CD8-positive, alpha-beta memory T cell (primary cell): ENCODE results near the gene CFAP100. TPM values are rescaled to one million over a fixed set of nuclear protein-coding genes. Genes with fewer than 3 reads are reported as not detected.

Source experiments
- CTCF ChIA-PET: fragments of 350-600 bp; sonication (Branson Sonifier 250); formaldehyde crosslinking; loops from one replicate; lab custom pipeline; 2021; ENCODE audit warnings: antibody characterized with exemption; lab: Charles Lee
- POLR2A ChIA-PET: fragments of 350-600 bp; sonication (Branson Sonifier 250); formaldehyde crosslinking; loops from one replicate; lab custom pipeline; 2021; ENCODE audit warnings: antibody characterized with exemption; lab: Charles Lee
- DNase-seq, 5 donors: peaks; one replicate each; pipeline versions ENCODE4 v3.0.0 to v3.0.0-alpha.2; 2020 to 2022; ENCODE audit warnings: mixed read lengths in 1 of 5
- H3K27ac ChIP-seq: one replicate; pipeline ENCODE4 v1.7.0; 2013; ENCODE audit warnings: low read depth, mild to moderate bottlenecking, low read length, moderate library complexity
- H3K27me3 ChIP-seq: 2 replicates; pipeline ENCODE4 v1.7.0; 2013; ENCODE audit warnings: low read length, mild to moderate bottlenecking; ENCODE audit not compliant: insufficient read depth, poor library complexity, severe bottlenecking
- H3K36me3 ChIP-seq: 2 replicates; pipeline ENCODE4 v1.7.0; 2013; ENCODE audit warnings: mild to moderate bottlenecking, low read length, moderate library complexity; ENCODE audit not compliant: insufficient read depth
- H3K4me1 ChIP-seq: 2 replicates; pipeline ENCODE4 v1.7.0; 2013; ENCODE audit warnings: mild to moderate bottlenecking, low read length, moderate library complexity; ENCODE audit not compliant: insufficient read depth
- H3K4me3 ChIP-seq: 2 replicates; pipeline ENCODE4 v1.7.0; 2013; ENCODE audit warnings: mild to moderate bottlenecking, low read length
- H3K9me3 ChIP-seq: 2 replicates; pipeline ENCODE4 v1.7.0; 2013; ENCODE audit warnings: mild to moderate bottlenecking, low read length
- H3K27ac Mint-ChIP-seq, 8 donors: one replicate each; pipeline ENCODE4 v1.8.0; 2020 to 2021; ENCODE audit warnings: mixed read lengths in 8 of 8, mild to moderate bottlenecking in 6 of 8, inconsistent platforms in 3 of 8, moderate library complexity in 3 of 8
- H3K27me3 Mint-ChIP-seq, 2 donors: one replicate each; pipeline ENCODE4 v1.8.0; 2020 to 2021; ENCODE audit warnings: mixed read lengths in 2 of 2, mild to moderate bottlenecking in 1 of 2, moderate library complexity in 1 of 2
- H3K36me3 Mint-ChIP-seq, 3 donors: one replicate each; pipeline ENCODE4 v1.8.0; 2020 to 2021; ENCODE audit warnings: mixed read lengths in 3 of 3, inconsistent platforms in 1 of 3, mild to moderate bottlenecking in 1 of 3
- H3K4me1 Mint-ChIP-seq, 3 donors: one replicate each; pipeline ENCODE4 v1.8.0; 2020 to 2021; ENCODE audit warnings: mixed read lengths in 3 of 3, inconsistent platforms in 1 of 3, mild to moderate bottlenecking in 1 of 3
- H3K4me3 Mint-ChIP-seq, 7 donors: one replicate each; pipeline ENCODE4 v1.8.0; 2020 to 2021; ENCODE audit warnings: mixed read lengths in 7 of 7, mild to moderate bottlenecking in 6 of 7, moderate library complexity in 4 of 7, inconsistent platforms in 2 of 7
- H3K9me3 Mint-ChIP-seq, 5 donors: one replicate each; pipeline ENCODE4 v1.8.0; 2020 to 2022; ENCODE audit warnings: mixed read lengths in 5 of 5, mild to moderate bottlenecking in 3 of 5, moderate library complexity in 2 of 5, inconsistent platforms in 1 of 5
- polyA plus RNA-seq: library from polyadenylated mRNA; unstranded; fragments of 300-500 nt; fragmentation: Illumina TruSeq; gene quantifications from one replicate; pipeline ENCODE4 v1.2.3, GENCODE V29; 2021
- total RNA-seq, 2 experiments: library from RNA; stranded (reverse); gene quantifications; one replicate each; pipeline ENCODE4 v1.2.3, GENCODE V29; 2021

Gene CFAP100
- total and polyA plus RNA-seq, 3 experiments from 2014 or later, result not detected

DNA sequence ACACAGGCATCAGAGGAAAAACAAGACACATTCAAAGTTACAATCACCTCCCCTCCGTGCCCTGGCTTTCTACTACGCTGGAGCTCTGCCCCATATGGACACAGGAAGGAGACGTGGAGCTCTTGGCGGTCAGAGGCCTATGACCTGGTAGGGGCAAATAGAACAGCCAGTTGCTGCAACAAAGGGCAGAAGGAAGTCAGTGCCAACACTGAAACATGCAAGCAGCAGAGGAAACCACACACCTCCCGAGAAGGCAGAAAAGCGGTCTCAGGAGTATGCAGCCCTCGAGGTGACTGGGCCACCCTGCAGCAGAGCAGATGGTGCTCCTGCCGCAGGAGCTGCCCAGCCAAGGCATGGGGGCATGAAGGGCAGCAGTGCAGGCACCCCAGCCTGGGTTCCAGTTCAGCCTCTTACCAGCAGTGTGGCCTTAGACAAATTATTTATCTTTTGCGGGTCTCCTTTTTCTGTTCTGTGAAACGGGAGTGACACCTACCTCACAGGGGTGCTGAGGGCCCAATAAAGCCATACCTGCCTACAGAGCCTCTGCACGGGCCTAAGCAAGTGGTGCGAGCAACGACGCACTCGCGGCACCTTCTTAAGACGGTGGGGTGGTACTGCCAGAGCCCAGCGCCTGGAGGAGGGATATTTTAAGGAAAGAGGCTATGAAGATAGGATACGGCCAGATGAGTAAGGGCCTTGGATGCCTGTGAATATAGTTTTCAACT is 72.3 kb downstream of the CFAP100 start:
- CTCF ChIA-PET, result no interaction called here
- Histone ChIP-seq H3K4me3 (no peak overlapping the region), H3K4me1 (peaks cover 9% of the 10 kb centered on the region), H3K9me3 (no peaks in the 10 kb centered on the region), H3K27me3 (no peaks in the 10 kb centered on the region), H3K36me3 (peaks cover 74% of the 10 kb centered on the region), H3K27ac (no peak overlapping the region)
- no peak for DNase-seq
- Mint-ChIP-seq H3K27ac (peak overlapping the region in 3 of 8 donors; percentile 9 to 73 (median 46)), H3K27me3 (peaks cover 0 to 1% of the 10 kb centered on the region in 2 donors), H3K4me3 (no peak overlapping the region), H3K9me3 (no peaks in the 10 kb centered on the region), H3K4me1 (peaks cover 40 to 58% (median 42%) of the 10 kb centered on the region in 3 donors), H3K36me3 (peaks cover 9 to 97% (median 21%) of the 10 kb centered on the region in 3 donors)
- POLR2A ChIA-PET, result no interaction called here

DNA sequence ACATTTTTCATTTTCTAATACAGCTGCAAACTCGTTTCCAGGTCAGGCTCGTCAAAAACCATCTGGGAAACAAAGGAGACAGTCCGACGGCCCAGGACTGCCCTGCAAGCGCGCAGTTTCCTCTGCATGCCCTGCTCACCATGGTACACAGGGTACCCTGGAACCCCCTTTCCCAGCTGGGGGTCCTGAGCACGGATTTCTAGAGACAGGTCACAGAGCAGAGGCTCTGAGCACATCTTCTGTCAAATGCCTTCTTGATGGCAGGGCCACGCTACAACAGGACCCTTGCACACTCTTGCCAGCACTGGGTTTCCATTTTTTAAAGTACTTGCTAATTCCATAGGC is 72.9 kb downstream of the CFAP100 start:
- Mint-ChIP-seq H3K27ac (no peak overlapping the region), H3K9me3 (no peaks in the 10 kb centered on the region), H3K36me3 (peaks cover 9 to 97% (median 21%) of the 10 kb centered on the region in 3 donors), H3K4me1 (peaks cover 46 to 63% (median 47%) of the 10 kb centered on the region in 3 donors), H3K27me3 (peaks cover 0 to 1% of the 10 kb centered on the region in 2 donors), H3K4me3 (no peak overlapping the region)
- peaks cover 15% of the 10 kb centered on the region for H3K4me1 ChIP-seq
- POLR2A ChIA-PET, result no interaction called here
- peaks cover 69% of the 10 kb centered on the region for H3K36me3 ChIP-seq
- no peak for DNase-seq
- no peaks in the 10 kb centered on the region for H3K27me3 ChIP-seq
- H3K9me3 ChIP-seq, result no peaks in the 10 kb centered on the region
- CTCF ChIA-PET, result no interaction called here
- H3K4me3 ChIP-seq, result no peak overlapping the region
- H3K27ac ChIP-seq, result no peak overlapping the region

DNA sequence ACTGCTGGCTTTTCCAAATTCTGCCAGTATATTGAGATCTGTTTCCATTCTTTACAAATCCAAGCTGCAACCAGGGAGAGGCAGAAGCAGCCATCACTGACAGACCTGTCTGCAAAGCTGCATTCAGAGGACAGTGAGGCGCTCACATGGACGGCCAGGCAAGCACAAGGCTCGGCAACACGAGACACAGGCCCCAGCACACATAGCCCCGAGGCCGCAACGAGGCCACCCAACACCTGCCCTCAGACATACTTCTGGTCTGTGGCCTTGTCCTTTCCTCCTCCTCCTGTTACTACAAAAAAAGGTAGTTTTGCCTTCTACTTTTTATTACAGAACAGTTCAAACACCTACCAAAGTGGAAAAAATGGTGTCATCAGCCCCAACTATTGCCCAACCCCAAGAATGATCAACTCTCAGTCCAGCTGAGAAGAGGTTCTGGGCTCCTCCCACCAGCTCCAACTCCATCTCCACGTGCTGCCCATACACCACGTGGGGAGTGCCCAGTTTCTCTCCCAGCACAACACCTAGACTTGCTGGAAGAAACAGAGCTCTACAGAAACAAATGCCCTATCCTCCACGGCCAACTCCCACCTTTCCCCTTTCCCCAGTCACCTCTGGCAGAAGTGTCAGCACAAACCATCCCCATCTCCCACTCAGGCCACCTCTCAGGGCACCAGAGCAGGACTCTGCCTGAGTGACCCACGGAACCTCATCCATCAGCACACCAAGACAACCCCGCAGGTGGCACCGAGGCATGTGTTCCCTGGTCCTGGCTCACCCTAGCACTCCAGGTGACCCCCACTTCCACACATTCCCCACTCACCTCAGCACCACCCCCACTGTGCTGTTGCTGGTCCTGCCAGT is 73.6 kb downstream of the CFAP100 start:
- Histone ChIP-seq H3K36me3 (peaks cover 67% of the 10 kb centered on the region), H3K4me1 (peaks cover 21% of the 10 kb centered on the region), H3K4me3 (no peak overlapping the region), H3K9me3 (no peaks in the 10 kb centered on the region), H3K27me3 (no peaks in the 10 kb centered on the region), H3K27ac (no peak overlapping the region)
- Mint-ChIP-seq H3K4me3 (no peak overlapping the region), H3K4me1 (peaks cover 53 to 70% (median 54%) of the 10 kb centered on the region in 3 donors), H3K27me3 (peaks cover 0 to 1% of the 10 kb centered on the region in 2 donors), H3K36me3 (peaks cover 9 to 98% (median 25%) of the 10 kb centered on the region in 3 donors), H3K9me3 (no peaks in the 10 kb centered on the region), H3K27ac (peak overlapping the region in 3 of 8 donors; percentile 38 to 84 (median 52))
- ChIA-PET POLR2A (no interaction called here), CTCF (no interaction called here)
- DNase-seq, result no peak

DNA sequence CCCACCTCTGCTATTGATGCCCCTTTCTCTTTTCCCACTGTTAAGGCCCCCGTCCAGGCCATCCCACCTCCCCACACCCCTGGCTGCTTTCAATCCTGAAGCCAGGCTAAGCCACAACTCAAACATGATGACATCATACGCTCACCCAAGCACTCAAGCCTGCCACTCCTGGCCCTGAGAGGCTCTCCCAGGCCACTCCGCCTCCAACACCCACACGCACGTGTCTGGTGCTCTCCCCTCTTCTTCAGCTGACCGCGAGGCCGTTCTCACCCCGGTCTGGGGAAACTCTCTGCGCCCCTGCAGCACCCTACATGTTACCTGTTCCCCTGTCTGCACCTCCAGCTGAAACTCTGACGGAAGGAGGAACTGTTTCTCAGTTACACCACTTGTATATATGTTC is 74.8 kb downstream of the CFAP100 start:
- Mint-ChIP-seq H3K4me1 (peaks cover 64 to 80% (median 64%) of the 10 kb centered on the region in 3 donors), H3K36me3 (peaks cover 9 to 93% (median 24%) of the 10 kb centered on the region in 3 donors)
- peaks cover 33% of the 10 kb centered on the region for H3K4me1 ChIP-seq

DNA sequence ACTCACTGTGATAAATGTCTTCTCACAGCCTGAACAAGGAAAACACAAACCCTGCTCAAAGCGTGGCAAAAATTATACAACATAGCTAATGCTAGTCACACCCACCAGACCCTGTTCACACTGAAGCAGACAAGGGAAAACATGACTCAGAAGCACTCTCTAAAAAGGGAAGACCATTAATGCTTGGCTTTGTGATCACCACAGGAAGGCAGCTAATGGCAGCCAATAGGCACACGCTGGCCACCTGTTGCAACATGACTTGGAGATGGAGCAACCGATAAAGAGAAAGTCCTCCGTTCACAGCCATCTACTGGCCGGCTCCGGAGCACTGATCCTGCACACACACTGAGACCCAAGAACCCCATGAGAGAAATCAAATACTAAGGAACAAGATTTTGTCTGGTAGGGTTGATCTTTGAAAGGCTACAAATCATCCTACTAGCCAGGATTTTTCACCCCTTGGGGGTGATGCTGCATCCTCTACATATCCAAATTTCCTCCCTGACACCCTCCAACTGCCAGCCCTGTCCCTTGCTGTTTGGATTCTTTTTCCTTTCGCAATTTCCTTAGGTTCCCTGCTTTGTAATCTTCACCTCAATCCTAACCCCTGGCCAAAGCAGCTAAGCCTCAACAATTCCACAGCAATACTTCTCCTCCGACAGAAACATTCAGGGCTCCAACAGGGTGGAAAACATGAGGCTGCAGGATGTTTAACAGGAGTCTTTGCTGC is 77.7 kb downstream of the CFAP100 start:
- Mint-ChIP-seq H3K27me3 (peaks cover 0 to 1% of the 10 kb centered on the region in 2 donors), H3K9me3 (no peaks in the 10 kb centered on the region), H3K36me3 (peaks cover 9 to 67% (median 19%) of the 10 kb centered on the region in 3 donors), H3K4me3 (peak overlapping the region; percentile 82 to 91 (median 89)), H3K27ac (peak overlapping the region; percentile 48 to 93 (median 64)), H3K4me1 (peaks cover 61 to 75% (median 75%) of the 10 kb centered on the region in 3 donors)
- Histone ChIP-seq H3K4me1 (peaks cover 41% of the 10 kb centered on the region), H3K27me3 (no peaks in the 10 kb centered on the region), H3K36me3 (peaks cover 32% of the 10 kb centered on the region), H3K9me3 (no peaks in the 10 kb centered on the region), H3K4me3 (peak overlapping the region; percentile 12), H3K27ac (no peak overlapping the region)
- no peak for DNase-seq
- POLR2A ChIA-PET, result interaction anchor here (0.7 kb wide), 1 partner anchor 16 kb away, joined by 3 read pairs; no protein-coding TSS in a partner anchor
- CTCF ChIA-PET, result interaction anchor here (0.6 kb wide), 1 partner anchor 1222 kb away, joined by 3 read pairs; no protein-coding TSS in a partner anchor

More for the DNA sequence above, 74.8 kb downstream of the CFAP100 start:
- peak overlapping the region in 2 of 7 donors; percentile 38 to 43 for H3K4me3 Mint-ChIP-seq
- Histone ChIP-seq H3K36me3 (peaks cover 60% of the 10 kb centered on the region), H3K27me3 (no peaks in the 10 kb centered on the region), H3K27ac (no peak overlapping the region), H3K9me3 (no peaks in the 10 kb centered on the region), H3K4me3 (no peak overlapping the region)
- peaks cover 0 to 1% of the 10 kb centered on the region in 2 donors for H3K27me3 Mint-ChIP-seq
- H3K9me3 Mint-ChIP-seq, result no peaks in the 10 kb centered on the region
- ChIA-PET CTCF (no interaction called here), POLR2A (no interaction called here)
- peak overlapping the region in 3 of 8 donors; percentile 31 to 77 (median 69) for H3K27ac Mint-ChIP-seq
- DNase-seq, result no peak

DNA sequence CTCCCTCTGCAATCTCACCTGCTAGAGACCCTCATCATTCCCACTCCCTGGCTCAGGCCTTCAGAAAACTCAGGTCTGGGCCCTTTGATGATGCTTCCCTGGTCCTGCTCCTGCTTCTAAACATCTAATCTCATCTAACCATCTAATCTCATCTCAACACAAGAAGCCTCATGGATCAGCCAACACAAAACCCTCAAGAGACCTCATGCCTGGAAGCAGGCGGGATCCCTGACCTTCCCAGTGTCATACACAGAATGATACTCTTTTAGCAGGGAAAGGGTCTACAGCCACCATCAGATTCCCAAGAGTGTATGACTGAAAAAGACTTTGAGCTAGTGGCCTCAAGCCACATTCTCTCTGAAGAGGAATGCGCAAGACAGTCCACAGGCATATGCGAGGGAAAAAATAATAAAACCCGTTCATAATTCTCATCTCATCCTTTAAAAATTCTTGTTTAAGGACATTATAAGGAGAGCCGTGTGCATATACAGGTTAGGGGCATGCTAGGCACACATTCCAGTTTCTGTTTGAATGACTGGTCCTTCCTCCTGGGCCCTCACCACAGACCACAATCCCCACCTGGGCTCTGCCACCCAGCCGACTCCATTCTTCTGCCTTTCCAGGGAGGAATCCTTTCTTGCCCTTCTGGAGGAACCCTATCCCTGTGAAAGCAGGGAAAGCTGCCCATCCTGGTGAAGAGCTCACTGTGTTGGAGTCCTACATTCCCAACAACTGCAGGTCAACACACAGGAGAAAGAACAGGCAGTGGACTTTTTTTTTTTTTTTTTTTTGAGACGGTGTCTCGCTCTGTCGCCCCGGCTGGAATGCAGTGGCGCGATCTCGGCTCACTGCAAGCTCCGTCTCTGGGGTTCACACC is 78.8 kb downstream of the CFAP100 start:
- H3K4me3 Mint-ChIP-seq, result peak overlapping the region; percentile 86 to 91 (median 89)
- peaks cover 0 to 1% of the 10 kb centered on the region in 2 donors for H3K27me3 Mint-ChIP-seq
- no peaks in the 10 kb centered on the region for H3K9me3 Mint-ChIP-seq
- H3K27ac Mint-ChIP-seq, result peak overlapping the region; percentile 3 to 93 (median 63)
- H3K4me3 ChIP-seq, result peak overlapping the region; percentile 12
- peaks cover 9 to 56% (median 19%) of the 10 kb centered on the region in 3 donors for H3K36me3 Mint-ChIP-seq
- no peaks in the 10 kb centered on the region for H3K9me3 ChIP-seq
- H3K4me1 ChIP-seq, result peaks cover 41% of the 10 kb centered on the region
- ChIA-PET CTCF (no interaction called here), POLR2A (interaction anchor here (0.6 kb wide), 1 partner anchor 40 kb away, joined by 3 read pairs; no protein-coding TSS in a partner anchor)
- DNase-seq, result no peak
- no peaks in the 10 kb centered on the region for H3K27me3 ChIP-seq
- peaks cover 30% of the 10 kb centered on the region for H3K36me3 ChIP-seq
- H3K27ac ChIP-seq, result no peak overlapping the region
- H3K4me1 Mint-ChIP-seq, result peaks cover 54 to 68% (median 68%) of the 10 kb centered on the region in 3 donors
